CD14-positive monocyte (primary cell): ENCODE results near the gene CUL4A. TPM values are rescaled to one million over a fixed set of nuclear protein-coding genes. Genes with fewer than 3 reads are reported as not detected.

Source experiments
- DNase-seq, 3 donors: peaks; one replicate each; pipeline ENCODE4 v3.0.0-alpha.2; 2011 to 2022
- H2AFZ ChIP-seq: 2 replicates; pipeline ENCODE4 v1.6.0; 2012; ENCODE audit warnings: mild to moderate bottlenecking, low read depth, low read length, inconsistent platforms; ENCODE audit not compliant: insufficient read depth, poor library complexity, severe bottlenecking
- H3K27ac ChIP-seq, 2 donors: 1 replicate in 1 of 2; 2 replicates in 1 of 2; pipeline ENCODE4 v1.5.1; 2012 to 2013; ENCODE audit warnings: low read length in 2 of 2, control low read depth in 1 of 2, inconsistent platforms in 1 of 2, low read depth in 1 of 2, mild to moderate bottlenecking in 1 of 2
- H3K27me3 ChIP-seq, 2 donors: one replicate each; pipeline versions ENCODE4 v1.6.0 to v1.6.1; 2011 to 2013; ENCODE audit warnings: low read length in 2 of 2; ENCODE audit not compliant: control insufficient read depth in 2 of 2, insufficient read depth in 2 of 2
- H3K36me3 ChIP-seq, 2 donors: replicated peaks in 1 of 2; 1 replicate in 1 of 2; 2 replicates in 1 of 2; pipeline versions ENCODE4 v1.5.1 to v1.6.1; 2012 to 2013; ENCODE audit warnings: low read length in 2 of 2, control low read depth in 1 of 2, inconsistent platforms in 1 of 2, mild to moderate bottlenecking in 1 of 2; ENCODE audit not compliant: insufficient read depth in 2 of 2, control insufficient read depth in 1 of 2
- H3K4me1 ChIP-seq, 2 donors: 1 replicate in 1 of 2; 2 replicates in 1 of 2; pipeline versions ENCODE4 v1.5.1 to v1.6.1; 2012 to 2013; ENCODE audit warnings: low read length in 2 of 2, control low read depth in 1 of 2, inconsistent platforms in 1 of 2, mild to moderate bottlenecking in 1 of 2, moderate library complexity in 1 of 2; ENCODE audit not compliant: insufficient read depth in 2 of 2, control insufficient read depth in 1 of 2
- H3K4me2 ChIP-seq: replicated peaks from 2 replicates; pipeline ENCODE3; 2012; ENCODE audit warnings: low read length, moderate library complexity, mild to moderate bottlenecking; ENCODE audit not compliant: poor library complexity, severe bottlenecking; ENCODE audit errors: extremely low read depth
- H3K4me3 ChIP-seq, 3 experiments: fragments of 200-600 bp in 1 of 3; sonication (generic) in 1 of 3; replicated peaks in 1 of 3; 1 replicate in 2 of 3; 2 replicates in 1 of 3; pipeline ENCODE4 v1.5.1; 2011 to 2013; ENCODE audit warnings: low read length in 3 of 3, mild to moderate bottlenecking in 3 of 3, control low read depth in 2 of 3, low read depth in 2 of 3, inconsistent platforms in 1 of 3, moderate library complexity in 1 of 3
- H3K79me2 ChIP-seq: 2 replicates; pipeline ENCODE4 v1.6.0; 2012; ENCODE audit warnings: mild to moderate bottlenecking, control low read depth, inconsistent platforms, low read length, moderate library complexity; ENCODE audit not compliant: insufficient read depth
- H3K9ac ChIP-seq: 2 replicates; pipeline ENCODE4 v1.6.0; 2017; ENCODE audit warnings: low read length, mild to moderate bottlenecking; ENCODE audit not compliant: insufficient read depth, poor library complexity, severe bottlenecking
- H3K9me3 ChIP-seq, 2 donors: replicated peaks in 1 of 2; 1 replicate in 1 of 2; 2 replicates in 1 of 2; pipeline versions ENCODE4 v1.5.1 to v1.6.1; 2012 to 2013; ENCODE audit warnings: low read length in 2 of 2, control low read depth in 1 of 2; ENCODE audit not compliant: control insufficient read depth in 1 of 2, insufficient read depth in 1 of 2
- H4K20me1 ChIP-seq: 2 replicates; pipeline ENCODE4 v1.6.0; 2012; ENCODE audit warnings: mild to moderate bottlenecking, low read length, control low read depth, moderate library complexity; ENCODE audit not compliant: insufficient read depth
- H3K27ac Mint-ChIP-seq, 7 donors: one replicate each; pipeline ENCODE4 v1.8.0; 2020; ENCODE audit warnings: mild to moderate bottlenecking in 7 of 7, mixed read lengths in 7 of 7, moderate library complexity in 6 of 7, inconsistent platforms in 2 of 7
- H3K27me3 Mint-ChIP-seq, 3 donors: one replicate each; pipeline ENCODE4 v1.8.0; 2021 to 2022; ENCODE audit warnings: low read depth in 3 of 3, mild to moderate bottlenecking in 3 of 3, mixed read lengths in 3 of 3, moderate library complexity in 3 of 3, inconsistent platforms in 1 of 3
- H3K36me3 Mint-ChIP-seq, 2 donors: one replicate each; pipeline ENCODE4 v1.8.0; 2020; ENCODE audit warnings: mixed read lengths in 2 of 2, inconsistent platforms in 1 of 2, mild to moderate bottlenecking in 1 of 2
- H3K4me1 Mint-ChIP-seq: one replicate; pipeline ENCODE4 v1.8.0; 2020; ENCODE audit warnings: mild to moderate bottlenecking, mixed read lengths
- H3K4me3 Mint-ChIP-seq, 2 donors: one replicate each; pipeline ENCODE4 v1.8.0; 2020; ENCODE audit warnings: mild to moderate bottlenecking in 2 of 2, mixed read lengths in 2 of 2, moderate library complexity in 1 of 2
- H3K9me3 Mint-ChIP-seq, 7 donors: one replicate each; pipeline ENCODE4 v1.8.0; 2020 to 2022; ENCODE audit warnings: mixed read lengths in 7 of 7, mild to moderate bottlenecking in 6 of 7, moderate library complexity in 6 of 7, inconsistent platforms in 2 of 7
- CTCF ChIP-seq: fragments of 200-600 bp; IDR thresholded peaks from one replicate; pipeline ENCODE4 v1.8.0; 2022; ENCODE audit warnings: antibody characterized with exemption, mild to moderate bottlenecking
- WGBS: methylation state at CpG from one replicate; pipeline ENCODE4 v1.1.5; 2013; ENCODE audit warnings: missing lambda C conversion rate; ENCODE audit not compliant: insufficient coverage; 5-methylcytosine and 5-hydroxymethylcytosine counted together
- intact Hi-C, 2 donors: fragments of 100-400 bp; cut with micrococcal nuclease; formaldehyde crosslinking; loops; one replicate each; pipeline versions ENCODE4 v1.15.0 to v1.15.1; 2023
- polyA plus RNA-seq, 3 donors: library from polyadenylated mRNA; depleted of rRNA in 1 of 3; unstranded in 2 of 3; stranded (reverse) in 1 of 3; fragments of 300-500 nt in 2 of 3; fragments of >200 nt in 1 of 3; fragmentation: Illumina TruSeq in 2 of 3; gene quantifications; 1 replicate in 2 of 3; 2 replicates in 1 of 3; pipeline ENCODE4 v1.2.3, GENCODE V29; 2012 to 2021

Gene CUL4A
- polyA plus RNA-seq, 3 donors = 32.0 to 53.9 (median 33.7) TPM

GRCh38 chr13:113176822-113177221 is 32.6 kb upstream of the CUL4A start:
- Mint-ChIP-seq H3K27ac (peak overlapping the region; percentile 93 to 99 (median 94)), H3K4me3 (no peak overlapping the region), H3K36me3 (peaks cover 52 to 69% of the 10 kb centered on the region in 2 donors), H3K27me3 (peaks cover 0 to 6% (median 2%) of the 10 kb centered on the region in 3 donors), H3K4me1 (peaks cover 19% of the 10 kb centered on the region), H3K9me3 (peaks cover 4 to 11% (median 8%) of the 10 kb centered on the region in 7 donors)
- 97% methylated on average over 6 of the region's 14 CpGs for WGBS
- Histone ChIP-seq H3K27ac (peak overlapping the region; percentile 71 to 88), H3K4me1 (peaks cover 11 to 20% of the 10 kb centered on the region in 2 donors), H3K9me3 (peaks cover 0 to 10% of the 10 kb centered on the region in 2 donors), H3K4me2 (no peak overlapping the region), H4K20me1 (no peaks in the 10 kb centered on the region), H3K9ac (peak overlapping the region; percentile 52), H2AFZ (no peak overlapping the region), H3K36me3 (peaks cover 35 to 52% of the 10 kb centered on the region in 2 donors), H3K79me2 (no peaks in the 10 kb centered on the region), H3K4me3 (no peak overlapping the region), H3K27me3 (no peaks in the 10 kb centered on the region)
- no peak for DNase-seq
- intact Hi-C loops = no loop called here
- TF ChIP-seq CTCF = no peak

- Histone ChIP-seq H3K4me1 (peaks cover 11 to 19% of the 10 kb centered on the region in 2 donors), H3K4me2 (no peak overlapping the region), H3K27me3 (no peaks in the 10 kb centered on the region), H3K4me3 (no peak overlapping the region), H2AFZ (no peak overlapping the region), H3K79me2 (no peaks in the 10 kb centered on the region), H4K20me1 (no peaks in the 10 kb centered on the region), H3K9me3 (peaks cover 0 to 10% of the 10 kb centered on the region in 2 donors), H3K36me3 (peaks cover 42 to 66% of the 10 kb centered on the region in 2 donors), H3K9ac (no peak overlapping the region), H3K27ac (no peak overlapping the region)
- TF ChIP-seq CTCF = no peak
- WGBS = 94% methylated on average over 6 of the region's 25 CpGs
- H3K4me3 Mint-ChIP-seq = no peak overlapping the region
- H3K9me3 Mint-ChIP-seq = peaks cover 4 to 11% (median 8%) of the 10 kb centered on the region in 7 donors
- peaks cover 60 to 72% of the 10 kb centered on the region in 2 donors for H3K36me3 Mint-ChIP-seq
- no peak for DNase-seq
- peaks cover 15% of the 10 kb centered on the region for H3K4me1 Mint-ChIP-seq
- H3K27me3 Mint-ChIP-seq = peaks cover 0 to 8% (median 2%) of the 10 kb centered on the region in 3 donors
- peak overlapping the region in 4 of 7 donors; percentile 14 to 41 (median 21) for H3K27ac Mint-ChIP-seq
- intact Hi-C loops = no loop called here
Observed at GRCh38 chr13:113178070-113178895, 31.1 kb upstream of the CUL4A start.
